ENCODE measurements around the gene SCAF11. TPM values are rescaled to one million over a fixed set of nuclear protein-coding genes. Genes with fewer than 3 reads are reported as not detected.

Gene SCAF11
- total RNA-seq, 4 donors from 2014 or later = 124 to 145 (median 137) TPM

GRCh38 chr12:45959025-45959424 lies 31.3 kb downstream of the SCAF11 start:
- Histone ChIP-seq H3K4me1 (peaks cover 0 to 38% (median 2%) of the 10 kb centered on the region in 3 donors), H3K4me3 (no peak overlapping the region), H3K9me3 (no peaks in the 10 kb centered on the region), H3K27ac (peak overlapping the region in 3 of 4 donors; percentile 12 to 53 (median 21)), H3K27me3 (no peaks in the 10 kb centered on the region), H3K36me3 (peaks cover 0 to 4% of the 10 kb centered on the region in 2 donors)
- TF ChIP-seq POLR2A (IDR thresholded peaks at IDR 0.05) (no peak), POLR2AphosphoS5 (IDR thresholded peaks at IDR 0.05) (no peak), EP300 (IDR thresholded peaks at IDR 0.05) (no peak), CTCF (IDR thresholded peaks at IDR 0.05) (no peak)
- no peak for ATAC-seq
- WGBS, 2 donors (ENCODE audit: low coverage in 1 of 2) = 48% methylated on average over 5 of the region's 5 CpGs

- Histone ChIP-seq H3K27me3 (no peaks in the 10 kb centered on the region), H3K27ac (no peak overlapping the region), H3K4me3 (no peak overlapping the region), H3K4me1 (peaks cover 0 to 6% (median 0%) of the 10 kb centered on the region in 3 donors), H3K36me3 (peaks cover 0 to 51% of the 10 kb centered on the region in 2 donors), H3K9me3 (no peaks in the 10 kb centered on the region)
- no peak for TF ChIP-seq CTCF (IDR thresholded peaks at IDR 0.05)
- no peak for TF ChIP-seq POLR2A (IDR thresholded peaks at IDR 0.05)
- no peak for ATAC-seq
Measured at GRCh38 chr12:45948546-45948945, 41.8 kb downstream of the SCAF11 start.

GRCh38 chr12:45946435-45946834 lies 43.9 kb downstream of the SCAF11 start:
- H3K9me3 ChIP-seq = no peaks in the 10 kb centered on the region
- peaks cover 0 to 6% (median 0%) of the 10 kb centered on the region in 3 donors for H3K4me1 ChIP-seq
- no peak overlapping the region for H3K27ac ChIP-seq
- TF ChIP-seq POLR2AphosphoS5 (IDR thresholded peaks at IDR 0.05) = no peak
- TF ChIP-seq EP300 (IDR thresholded peaks at IDR 0.05) = no peak
- TF ChIP-seq POLR2A (IDR thresholded peaks at IDR 0.05) = no peak
- no peak for TF ChIP-seq CTCF (IDR thresholded peaks at IDR 0.05)
- 75 to 100% methylated on average over 1 of the region's 1 CpG for WGBS, 2 donors (ENCODE audit: low coverage in 1 of 2)
- H3K27me3 ChIP-seq = no peaks in the 10 kb centered on the region
- no peak for ATAC-seq
- H3K36me3 ChIP-seq = peaks cover 0 to 63% of the 10 kb centered on the region in 2 donors
- no peak overlapping the region for H3K4me3 ChIP-seq

- ATAC-seq = no peak
- no peak for TF ChIP-seq CTCF (IDR thresholded peaks at IDR 0.05)
- TF ChIP-seq POLR2AphosphoS5 (IDR thresholded peaks at IDR 0.05) = no peak
- TF ChIP-seq POLR2A (IDR thresholded peaks at IDR 0.05) = no peak
- TF ChIP-seq EP300 (IDR thresholded peaks at IDR 0.05) = no peak
- Histone ChIP-seq H3K4me3 (no peak overlapping the region), H3K36me3 (peaks cover 0 to 75% of the 10 kb centered on the region in 2 donors), H3K9me3 (no peaks in the 10 kb centered on the region), H3K27me3 (no peaks in the 10 kb centered on the region), H3K27ac (no peak overlapping the region), H3K4me1 (peaks cover 0 to 6% (median 0%) of the 10 kb centered on the region in 3 donors)
- WGBS, 2 donors (ENCODE audit: low coverage in 1 of 2) = 75 to 100% methylated on average over 1 of the region's 1 CpG
Measured at GRCh38 chr12:45944771-45945170, 45.6 kb downstream of the SCAF11 start.

- peaks cover 0 to 48% of the 10 kb centered on the region in 2 donors for H3K36me3 ChIP-seq
Measured at GRCh38 chr12:45939759-45940158, 50.6 kb downstream of the SCAF11 start.

More at GRCh38 chr12:45939759-45940158, 50.6 kb downstream of the SCAF11 start:
- TF ChIP-seq EP300 (IDR thresholded peaks at IDR 0.05) (no peak), POLR2A (IDR thresholded peaks at IDR 0.05) (no peak), POLR2AphosphoS5 (IDR thresholded peaks at IDR 0.05) (no peak), CTCF (IDR thresholded peaks at IDR 0.05) (no peak)
- Histone ChIP-seq H3K9me3 (no peaks in the 10 kb centered on the region), H3K4me1 (peaks cover 0 to 13% (median 0%) of the 10 kb centered on the region in 3 donors), H3K4me3 (no peak overlapping the region), H3K27me3 (no peaks in the 10 kb centered on the region), H3K27ac (no peak overlapping the region)
- ATAC-seq = no peak
- 98 to 100% methylated on average over 2 of the region's 2 CpGs for WGBS, 2 donors (ENCODE audit: low coverage in 1 of 2)
